Ishikawa (cell line): ENCODE measurements around the gene GJD2.

Experiments used
- CEBPB ChIP-seq: IDR thresholded peaks from 2 replicates; pipeline ENCODE4 v1.6.1; 2012
- CREB1 ChIP-seq: IDR thresholded peaks from 2 replicates; pipeline ENCODE4 v1.6.1; 2012; ENCODE audit warnings: low read depth
- EGR1 ChIP-seq: IDR thresholded peaks from 2 replicates; pipeline ENCODE4 v1.6.1; 2012
- EP300 ChIP-seq: IDR thresholded peaks from 2 replicates; pipeline ENCODE4 v1.6.1; 2012; ENCODE audit warnings: borderline replicate concordance
- FOXM1 ChIP-seq: IDR thresholded peaks from 2 replicates; pipeline ENCODE4 v1.6.1; 2012; ENCODE audit warnings: low read depth, borderline replicate concordance
- MAX ChIP-seq: IDR thresholded peaks from 2 replicates; pipeline ENCODE4 v1.6.1; 2012
- NFIC ChIP-seq: IDR thresholded peaks from 2 replicates; pipeline ENCODE4 v1.6.1; 2012
- RAD21 ChIP-seq: IDR thresholded peaks from 2 replicates; pipeline ENCODE4 v1.6.1; 2012; ENCODE audit warnings: low read depth
- REST ChIP-seq: IDR thresholded peaks from 2 replicates; pipeline ENCODE4 v1.6.1; 2012; ENCODE audit warnings: low read depth, mild to moderate bottlenecking
- TAF1 ChIP-seq: IDR thresholded peaks from 2 replicates; pipeline ENCODE4 v1.6.1; 2012; ENCODE audit warnings: low read depth, mild to moderate bottlenecking
- TCF12 ChIP-seq: IDR thresholded peaks from 2 replicates; pipeline ENCODE4 v1.6.1; 2012; ENCODE audit warnings: low read depth
- TEAD4 ChIP-seq: IDR thresholded peaks from 2 replicates; pipeline ENCODE4 v1.6.1; 2012
- USF1 ChIP-seq: IDR thresholded peaks from 2 replicates; pipeline ENCODE4 v1.6.1; 2012
- YY1 ChIP-seq: IDR thresholded peaks from 2 replicates; pipeline ENCODE4 v1.6.1; 2012; ENCODE audit warnings: low read depth
- ZBTB7A ChIP-seq: IDR thresholded peaks from 2 replicates; pipeline ENCODE4 v1.6.1; 2012; ENCODE audit warnings: low read depth

Gene GJD2

GRCh38 chr15:34730701-34731100 is 24.1 kb downstream of the GJD2 start:
- no peak for TF ChIP-seq CEBPB

- TF ChIP-seq CEBPB (no peak), EGR1 (no peak), EP300 (no peak), USF1 (no peak), TEAD4 (no peak), MAX (no peak), ZBTB7A (no peak), TAF1 (no peak), RAD21 (no peak), NFIC (no peak), FOXM1 (no peak), CREB1 (no peak), REST (no peak), TCF12 (no peak), YY1 (no peak)
Observed at GRCh38 chr15:34729886-34730285, 24.9 kb downstream of the GJD2 start.

- no peak for TF ChIP-seq ZBTB7A
Observed at GRCh38 chr15:34729056-34729455, 25.7 kb downstream of the GJD2 start.

- TF ChIP-seq MAX: no peak
- TF ChIP-seq TEAD4: no peak
- TF ChIP-seq YY1: no peak
- TF ChIP-seq RAD21: no peak
- TF ChIP-seq TCF12: no peak
- no peak for TF ChIP-seq NFIC
- TF ChIP-seq REST: no peak
- TF ChIP-seq EGR1: no peak
- TF ChIP-seq CREB1: no peak
- TF ChIP-seq FOXM1: no peak
- no peak for TF ChIP-seq EP300
- no peak for TF ChIP-seq CEBPB
- no peak for TF ChIP-seq USF1
- TF ChIP-seq TAF1: no peak
- no peak for TF ChIP-seq ZBTB7A
Observed at GRCh38 chr15:34726406-34727100, 28.2 kb downstream of the GJD2 start.

GRCh38 chr15:34725556-34725955 is 29.2 kb downstream of the GJD2 start:
- TF ChIP-seq EP300 (no peak), TCF12 (no peak), USF1 (no peak), RAD21 (no peak), TEAD4 (no peak), TAF1 (no peak), EGR1 (no peak), CEBPB (no peak), ZBTB7A (no peak), YY1 (no peak), CREB1 (no peak), NFIC (no peak), FOXM1 (no peak), MAX (no peak), REST (no peak)
